ENCODE results near the gene NHSL2.

Gene NHSL2

DNA sequence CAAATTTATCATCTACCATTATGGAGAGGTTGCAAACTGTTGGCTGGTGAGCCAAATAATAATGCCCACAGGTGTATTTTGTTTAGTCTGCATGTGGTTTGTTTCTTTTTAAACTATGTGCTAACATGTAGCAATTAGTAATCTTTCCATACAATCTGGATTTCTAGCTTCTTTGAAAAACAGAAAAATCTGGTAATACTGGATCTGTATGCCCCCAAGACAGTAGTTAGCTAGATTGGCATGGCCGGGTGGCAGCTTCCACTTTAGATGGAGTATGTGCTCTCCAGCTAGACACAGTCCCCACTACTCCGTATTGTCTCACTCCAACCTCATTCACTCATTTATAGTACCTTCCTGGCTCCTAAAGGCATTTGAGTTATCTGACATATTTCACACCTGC lies 91.3 kb downstream of the NHSL2 start:
- TF ChIP-seq, protein P1, sequence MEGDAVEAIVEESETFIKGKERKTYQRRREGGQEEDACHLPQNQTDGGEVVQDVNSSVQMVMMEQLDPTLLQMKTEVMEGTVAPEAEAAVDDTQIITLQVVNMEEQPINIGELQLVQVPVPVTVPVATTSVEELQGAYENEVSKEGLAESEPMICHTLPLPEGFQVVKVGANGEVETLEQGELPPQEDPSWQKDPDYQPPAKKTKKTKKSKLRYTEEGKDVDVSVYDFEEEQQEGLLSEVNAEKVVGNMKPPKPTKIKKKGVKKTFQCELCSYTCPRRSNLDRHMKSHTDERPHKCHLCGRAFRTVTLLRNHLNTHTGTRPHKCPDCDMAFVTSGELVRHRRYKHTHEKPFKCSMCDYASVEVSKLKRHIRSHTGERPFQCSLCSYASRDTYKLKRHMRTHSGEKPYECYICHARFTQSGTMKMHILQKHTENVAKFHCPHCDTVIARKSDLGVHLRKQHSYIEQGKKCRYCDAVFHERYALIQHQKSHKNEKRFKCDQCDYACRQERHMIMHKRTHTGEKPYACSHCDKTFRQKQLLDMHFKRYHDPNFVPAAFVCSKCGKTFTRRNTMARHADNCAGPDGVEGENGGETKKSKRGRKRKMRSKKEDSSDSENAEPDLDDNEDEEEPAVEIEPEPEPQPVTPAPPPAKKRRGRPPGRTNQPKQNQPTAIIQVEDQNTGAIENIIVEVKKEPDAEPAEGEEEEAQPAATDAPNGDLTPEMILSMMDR (IDR thresholded peaks at IDR 0.05; ENCODE audit: borderline replicate concordance, extremely low read depth, low read length, poor library complexity, severe bottlenecking), result no peak
- no peak for TF ChIP-seq EZH2 (IDR thresholded peaks at IDR 0.05; ENCODE audit: borderline replicate concordance, low read depth, low read length, severe bottlenecking)
- Histone ChIP-seq H4K20me1 (ENCODE audit: insufficient read depth, low read length) (no peaks in the 10 kb centered on the region), H3K36me3 (ENCODE audit: insufficient read depth, low read length) (no peaks in the 10 kb centered on the region), H3K4me1 (ENCODE audit: insufficient read depth, low read length) (no peaks in the 10 kb centered on the region), H3K9ac (ENCODE audit: low read depth, low read length) (no peak overlapping the region), H3K9me3 (ENCODE audit: insufficient read depth, low read length, severe bottlenecking) (no peaks in the 10 kb centered on the region), H2AFZ (ENCODE audit: low read depth, low read length) (no peak overlapping the region), H3K4me2 (ENCODE audit: insufficient read depth, low read length) (no peak overlapping the region), H3K79me2 (ENCODE audit: insufficient read depth, low read length) (no peaks in the 10 kb centered on the region), H3K27ac (ENCODE audit: low read length) (no peak overlapping the region), H3K4me3 (ENCODE audit: low read depth in 1 of 2, low read length in 2 of 2) (no peak overlapping the region), H3K27me3 (ENCODE audit: insufficient read depth, low read length, poor library complexity) (no peaks in the 10 kb centered on the region)
- DNase-seq (no peak), ATAC-seq (ENCODE audit: insufficient read depth, low read depth) (no peak)

DNA sequence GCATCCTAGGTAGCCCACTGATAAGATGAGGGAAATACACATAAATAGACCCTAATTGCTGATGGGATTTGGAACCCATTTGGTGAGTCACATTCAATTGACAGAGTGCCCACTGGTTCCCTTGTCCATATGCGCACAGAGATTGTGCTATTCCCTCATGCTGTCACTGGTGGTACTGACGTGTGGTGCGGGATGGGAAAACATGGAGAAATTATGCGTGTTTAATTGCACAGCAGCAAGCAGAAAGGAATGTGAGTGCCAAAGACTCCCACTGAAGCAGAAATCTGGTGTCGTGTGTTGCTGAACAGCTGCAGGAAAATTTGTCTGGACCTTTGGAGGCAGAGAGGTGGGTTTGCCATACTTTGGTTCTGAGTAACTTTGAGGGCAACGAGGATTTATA lies 92.2 kb downstream of the NHSL2 start:
- Histone ChIP-seq H3K27me3 (ENCODE audit: insufficient read depth, low read length, poor library complexity) (no peaks in the 10 kb centered on the region), H3K4me3 (ENCODE audit: low read depth in 1 of 2, low read length in 2 of 2) (no peak overlapping the region), H3K27ac (ENCODE audit: low read length) (no peak overlapping the region)

DNA sequence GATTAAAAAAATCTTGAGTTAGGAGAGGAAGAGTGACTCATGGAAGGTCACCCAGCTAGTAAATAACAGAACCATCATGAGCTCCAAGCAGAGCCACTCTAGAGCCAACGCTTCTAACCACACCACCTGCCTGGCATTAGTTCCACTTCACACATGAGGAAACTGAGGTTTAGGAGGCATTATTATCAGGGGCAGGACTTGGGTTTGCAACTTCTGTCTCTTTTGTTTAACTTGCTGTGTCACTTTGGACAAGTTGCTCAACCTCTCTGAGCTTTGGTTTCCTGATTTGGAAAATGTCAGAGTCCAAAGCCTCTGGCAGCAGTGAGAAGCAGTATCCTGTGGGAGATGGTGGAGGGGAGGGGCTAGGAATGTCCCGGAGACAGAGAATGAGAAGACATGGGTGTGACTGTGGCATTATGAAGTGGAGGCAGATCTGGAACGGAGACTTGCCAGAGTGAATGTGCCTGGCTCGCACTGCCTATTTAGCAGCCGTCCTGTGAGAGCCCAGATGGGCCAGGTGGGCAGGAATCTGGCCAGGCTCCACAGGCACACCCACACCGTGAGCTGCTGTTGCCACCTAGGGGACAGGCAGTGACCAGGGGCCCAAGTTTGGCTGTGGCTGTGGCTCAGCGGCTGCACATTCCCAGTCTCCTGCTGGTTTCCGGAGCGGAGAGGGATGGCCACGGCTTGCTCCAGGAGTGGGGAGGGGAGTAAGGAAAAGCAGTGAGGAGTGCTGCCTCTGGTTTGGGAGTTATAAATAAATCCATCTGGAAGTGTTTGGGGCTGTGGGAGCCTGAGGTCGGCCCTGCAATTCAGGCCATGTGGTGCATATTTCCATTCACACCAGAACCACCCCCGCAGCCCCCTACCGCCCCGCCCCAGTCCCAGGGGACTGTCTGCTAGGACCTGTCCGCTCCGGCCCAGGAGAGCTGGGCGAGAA lies 93.4 kb downstream of the NHSL2 start:
- Histone ChIP-seq H3K27me3 (ENCODE audit: insufficient read depth, low read length, poor library complexity) (no peaks in the 10 kb centered on the region), H3K4me1 (ENCODE audit: insufficient read depth, low read length) (no peaks in the 10 kb centered on the region), H3K27ac (ENCODE audit: low read length) (no peak overlapping the region), H2AFZ (ENCODE audit: low read depth, low read length) (no peak overlapping the region), H4K20me1 (ENCODE audit: insufficient read depth, low read length) (no peaks in the 10 kb centered on the region), H3K79me2 (ENCODE audit: insufficient read depth, low read length) (no peaks in the 10 kb centered on the region), H3K9ac (ENCODE audit: low read depth, low read length) (no peak overlapping the region), H3K36me3 (ENCODE audit: insufficient read depth, low read length) (no peaks in the 10 kb centered on the region), H3K4me2 (ENCODE audit: insufficient read depth, low read length) (no peak overlapping the region), H3K4me3 (ENCODE audit: low read depth in 1 of 2, low read length in 2 of 2) (no peak overlapping the region), H3K9me3 (ENCODE audit: insufficient read depth, low read length, severe bottlenecking) (no peaks in the 10 kb centered on the region)
- no peak for DNase-seq
- TF ChIP-seq, protein P1 (IDR thresholded peaks at IDR 0.05; ENCODE audit: borderline replicate concordance, extremely low read depth, low read length, poor library complexity, severe bottlenecking), result no peak
- no peak for ATAC-seq (ENCODE audit: insufficient read depth, low read depth)

More for the DNA sequence above, 92.2 kb downstream of the NHSL2 start:
- no peak overlapping the region for H2AFZ ChIP-seq (ENCODE audit: low read depth, low read length)
- DNase-seq (no peak), ATAC-seq (ENCODE audit: insufficient read depth, low read depth) (no peak)
- no peaks in the 10 kb centered on the region for H3K79me2 ChIP-seq (ENCODE audit: insufficient read depth, low read length)
- H4K20me1 ChIP-seq (ENCODE audit: insufficient read depth, low read length), result no peaks in the 10 kb centered on the region
- no peak overlapping the region for H3K4me2 ChIP-seq (ENCODE audit: insufficient read depth, low read length)
- H3K36me3 ChIP-seq (ENCODE audit: insufficient read depth, low read length), result no peaks in the 10 kb centered on the region
- no peaks in the 10 kb centered on the region for H3K4me1 ChIP-seq (ENCODE audit: insufficient read depth, low read length)
- no peak overlapping the region for H3K9ac ChIP-seq (ENCODE audit: low read depth, low read length)
- TF ChIP-seq EZH2 (IDR thresholded peaks at IDR 0.05; ENCODE audit: borderline replicate concordance, low read depth, low read length, severe bottlenecking), result no peak
- TF ChIP-seq, protein P1 (IDR thresholded peaks at IDR 0.05; ENCODE audit: borderline replicate concordance, extremely low read depth, low read length, poor library complexity, severe bottlenecking), result no peak
- H3K9me3 ChIP-seq (ENCODE audit: insufficient read depth, low read length, severe bottlenecking), result no peaks in the 10 kb centered on the region

Data from DND-41 (cell line).